Endodermal cell (in vitro differentiated cells): ENCODE results near the gene CA14. TPM values are rescaled to one million over a fixed set of nuclear protein-coding genes. Genes with fewer than 3 reads are reported as not detected.

Experiments used
- DNase-seq: peaks from one replicate; pipeline ENCODE4 v3.0.0-alpha.2; 2017
- H3K27ac ChIP-seq: 2 replicates; pipeline ENCODE4 v1.5.1; 2013; ENCODE audit warnings: mild to moderate bottlenecking, low read depth, low read length, moderate library complexity
- H3K27me3 ChIP-seq: 2 replicates; pipeline ENCODE4 v1.6.1; 2013; ENCODE audit warnings: mild to moderate bottlenecking, low read length, moderate library complexity; ENCODE audit not compliant: insufficient read depth, control insufficient read depth, poor library complexity, severe bottlenecking
- H3K36me3 ChIP-seq: 2 replicates; pipeline ENCODE4 v1.7.0; 2013; ENCODE audit warnings: mild to moderate bottlenecking, low read length, moderate library complexity; ENCODE audit not compliant: control insufficient read depth, insufficient read depth
- H3K4me1 ChIP-seq: one replicate; pipeline ENCODE4 v1.7.0; 2013; ENCODE audit warnings: low read length; ENCODE audit not compliant: control insufficient read depth, insufficient read depth
- H3K4me3 ChIP-seq: 2 replicates; pipeline ENCODE4 v1.5.1; 2013; ENCODE audit warnings: mild to moderate bottlenecking, low read length, moderate library complexity
- H3K9ac ChIP-seq: 2 replicates; pipeline ENCODE4 v1.6.1; 2013; ENCODE audit warnings: mild to moderate bottlenecking, low read length, moderate library complexity; ENCODE audit not compliant: poor library complexity, severe bottlenecking; ENCODE audit errors: extremely low read depth
- H3K9me3 ChIP-seq: 2 replicates; pipeline ENCODE4 v1.6.1; 2013; ENCODE audit warnings: mild to moderate bottlenecking, low read length, moderate library complexity; ENCODE audit not compliant: control insufficient read depth
- H3K27ac Mint-ChIP-seq: 2 replicates; pipeline ENCODE4 v1.8.0; 2020; ENCODE audit warnings: mixed read lengths
- H3K27me3 Mint-ChIP-seq: 2 replicates; pipeline ENCODE4 v1.8.0; 2021; ENCODE audit warnings: mild to moderate bottlenecking, mixed read lengths; ENCODE audit not compliant: insufficient read depth
- H3K36me3 Mint-ChIP-seq: 2 replicates; pipeline ENCODE4 v1.8.0; 2020; ENCODE audit warnings: low read depth, mixed read lengths
- H3K4me1 Mint-ChIP-seq: 2 replicates; pipeline ENCODE4 v1.8.0; 2020; ENCODE audit warnings: mixed read lengths
- H3K4me3 Mint-ChIP-seq: 2 replicates; pipeline ENCODE4 v1.8.0; 2020; ENCODE audit warnings: mild to moderate bottlenecking, moderate library complexity, mixed read lengths
- H3K9me3 Mint-ChIP-seq: 2 replicates; pipeline ENCODE4 v1.8.0; 2020; ENCODE audit warnings: mild to moderate bottlenecking, mixed read lengths
- CTCF ChIP-seq: fragments of 200-600 bp; sonication (generic); conservative IDR thresholded peaks from 2 replicates; pipeline ENCODE4 v1.5.0; 2021; ENCODE audit warnings: antibody characterized with exemption, mild to moderate bottlenecking
- WGBS, 2 experiments: methylation state at CpG; one replicate each; pipeline versions ENCODE4 v1.1.5 to v1.1.7; 2013; ENCODE audit warnings: missing lambda C conversion rate in 2 of 2, mixed read lengths in 1 of 2; ENCODE audit not compliant: insufficient coverage in 1 of 2, insufficient read length in 1 of 2; 5-methylcytosine and 5-hydroxymethylcytosine counted together
- total RNA-seq, 2 donors: library from RNA; stranded (reverse); fragmentation: NEBNext Ultra II Directional in 1 of 2; extraction: Animal tissue kit (Norgen Biotek cat#: 25700) in 1 of 2; gene quantifications; 2 replicates in 1 of 2; 3 replicates in 1 of 2; pipeline ENCODE4 v1.2.1, GENCODE V29; 2021

CA14 gene
- total RNA-seq, 2 donors from 2014 or later: 53.3 to 54.0 TPM

- 93 to 94% methylated on average over 16 to 20 of the region's 21 CpGs for WGBS, 2 experiments
Measured at GRCh38 chr1:150237746-150238145, 19.8 kb upstream of the CA14 start.

GRCh38 chr1:150243003-150243402, 14.6 kb upstream of the CA14 start:
- Mint-ChIP-seq H3K4me3 (no peak overlapping the region), H3K4me1 (no peaks in the 10 kb centered on the region), H3K27me3 (peaks cover 4% of the 10 kb centered on the region), H3K9me3 (no peaks in the 10 kb centered on the region), H3K27ac (no peak overlapping the region), H3K36me3 (no peaks in the 10 kb centered on the region)
- Histone ChIP-seq H3K36me3 (no peaks in the 10 kb centered on the region), H3K9ac (no peak overlapping the region), H3K27me3 (no peaks in the 10 kb centered on the region), H3K4me1 (no peaks in the 10 kb centered on the region), H3K4me3 (no peak overlapping the region), H3K9me3 (no peaks in the 10 kb centered on the region), H3K27ac (no peak overlapping the region)
- no peak for TF ChIP-seq CTCF
- DNase-seq: peak; percentile 17
- 95 to 100% methylated on average over 2 to 3 of the region's 3 CpGs for WGBS, 2 experiments

More at GRCh38 chr1:150237746-150238145, 19.8 kb upstream of the CA14 start:
- no peaks in the 10 kb centered on the region for H3K9me3 Mint-ChIP-seq
- no peak for TF ChIP-seq CTCF
- H3K9me3 ChIP-seq: no peaks in the 10 kb centered on the region
- H3K4me1 ChIP-seq: no peaks in the 10 kb centered on the region
- H3K27ac Mint-ChIP-seq: no peak overlapping the region
- peaks cover 4% of the 10 kb centered on the region for H3K27me3 Mint-ChIP-seq
- H3K4me1 Mint-ChIP-seq: peaks cover 15% of the 10 kb centered on the region
- no peaks in the 10 kb centered on the region for H3K27me3 ChIP-seq
- H3K36me3 ChIP-seq: no peaks in the 10 kb centered on the region
- no peak overlapping the region for H3K9ac ChIP-seq
- no peak overlapping the region for H3K4me3 Mint-ChIP-seq
- no peaks in the 10 kb centered on the region for H3K36me3 Mint-ChIP-seq
- peak; percentile 38 for DNase-seq
- no peak overlapping the region for H3K27ac ChIP-seq
- H3K4me3 ChIP-seq: no peak overlapping the region

GRCh38 chr1:150249936-150250335, 7.6 kb upstream of the CA14 start:
- Histone ChIP-seq H3K4me1 (no peaks in the 10 kb centered on the region), H3K27me3 (no peaks in the 10 kb centered on the region), H3K4me3 (no peak overlapping the region), H3K9me3 (no peaks in the 10 kb centered on the region), H3K36me3 (no peaks in the 10 kb centered on the region), H3K27ac (no peak overlapping the region), H3K9ac (no peak overlapping the region)
- Mint-ChIP-seq H3K4me3 (no peak overlapping the region), H3K9me3 (no peaks in the 10 kb centered on the region), H3K27ac (no peak overlapping the region), H3K27me3 (no peaks in the 10 kb centered on the region), H3K36me3 (no peaks in the 10 kb centered on the region), H3K4me1 (peaks cover 2% of the 10 kb centered on the region)
- TF ChIP-seq CTCF: no peak
- WGBS, 2 experiments: 96% methylated on average over 2 of the region's 2 CpGs; no CpG with 5 or more reads in 1 of the 2 experiments
- no peak for DNase-seq
